Ovary (tissue), 9 donors: ENCODE measurements around the gene COQ9. TPM values are rescaled to one million over a fixed set of nuclear protein-coding genes. Genes with fewer than 3 reads are reported as not detected.
A peak's percentile ranks its signal among the peaks of the same experiment; 100 is the strongest.

Experiments
- DNase-seq, 5 donors: peaks; one replicate each; pipeline ENCODE4 v3.0.0-alpha.2; 2019 to 2020
- H3K27ac ChIP-seq, 2 donors: fragments of 200-600 bp; one replicate each; pipeline versions ENCODE4 v1.5.1 to v1.8.0; 2019 to 2022
- H3K27me3 ChIP-seq: fragments of 200-600 bp; one replicate; pipeline ENCODE4 v1.8.0; 2022
- H3K36me3 ChIP-seq: fragments of 200-600 bp; sonication (generic); one replicate; pipeline ENCODE4 v1.5.1; 2019
- H3K4me1 ChIP-seq: one replicate; pipeline ENCODE4 v1.8.1; 2013; ENCODE audit warnings: mild to moderate bottlenecking, moderate library complexity; ENCODE audit not compliant: insufficient read depth
- H3K4me3 ChIP-seq: fragments of 200-600 bp; sonication (generic); one replicate; pipeline ENCODE4 v1.5.1; 2017
- H3K9me3 ChIP-seq, 2 donors: fragments of 200-600 bp in 1 of 2; sonication (generic) in 1 of 2; one replicate each; pipeline versions ENCODE4 v1.5.1 to v1.8.1; 2013 to 2019; ENCODE audit warnings: mild to moderate bottlenecking in 1 of 2, moderate library complexity in 1 of 2
- EP300 ChIP-seq: sonication (generic); formaldehyde crosslinking; IDR thresholded peaks from one replicate; pipeline ENCODE4 v1.6.1; 2017; ENCODE audit warnings: antibody characterized with exemption
- POLR2A ChIP-seq: fragments of 450-650 bp; IDR thresholded peaks from one replicate; pipeline ENCODE4 v1.6.1; 2017; ENCODE audit warnings: antibody characterized with exemption, mild to moderate bottlenecking, moderate library complexity
- WGBS, 3 donors: extraction: QIAGEN DNeasy Blood & Tissue Kit in 1 of 3; methylation state at CpG; one replicate each; pipeline versions ENCODE4 v1.1.5 to v1.1.7; 2013 to 2017; 5-methylcytosine and 5-hydroxymethylcytosine counted together
- intact Hi-C, 4 donors: fragments of 100-400 bp; cut with DNase I; formaldehyde crosslinking; loops; one replicate each; pipeline versions ENCODE4 v1.11.0 to v1.15.1; 2022 to 2023
- polyA plus RNA-seq, 2 donors: library from polyadenylated mRNA; stranded (reverse); fragments of 200-250 nt in 1 of 2; fragments of 350-450 nt in 1 of 2; fragmentation: Illumina TruSeq in 1 of 2; extraction: RNeasy Lipid Tissue Mini Kit (QIAGEN cat#74804) in 1 of 2; gene quantifications; one replicate each; pipeline ENCODE4 v1.2.3, GENCODE V29; 2013 to 2014
- total RNA-seq, 7 donors: library from RNA; depleted of rRNA in 2 of 7; stranded (reverse); fragments of >200 nt in 2 of 7; fragmentation: NEBNext Ultra II Directional in 3 of 7; extraction: Animal tissue kit (Norgen Biotek cat#: 25700) in 3 of 7; gene quantifications; one replicate each; pipeline versions ENCODE4 v1.1.0 to v1.2.4, GENCODE V29; 2016 to 2023
- TF ChIP-seq, protein P1 (sequence below), 3 donors: fragments of 450-650 bp in 2 of 3; fragments of 200-600 bp in 1 of 3; IDR thresholded peaks; one replicate each; pipeline versions ENCODE4 v1.5.1 to v1.8.0; 2016 to 2022; ENCODE audit warnings: antibody characterized with exemption in 3 of 3, mild to moderate bottlenecking in 1 of 3
- donor health status: DM: no; HTN: no; CAD: no; lungs with moderate emphysema.
- donor health status: DM: no; HTN: no; CAD: no.
- donor health status: Bipolar disorder and iron deficiency.
- donor health status: DM: yes; HTN: yes; CAD: no.
- donor health status: DM: no; HTN: no; CAD: no.
- donor health status: DM: yes; HTN: yes; CAD: no.

COQ9 gene
- total and polyA plus RNA-seq, 9 donors = 24.4 to 68.8 (median 30.1) TPM

DNA sequence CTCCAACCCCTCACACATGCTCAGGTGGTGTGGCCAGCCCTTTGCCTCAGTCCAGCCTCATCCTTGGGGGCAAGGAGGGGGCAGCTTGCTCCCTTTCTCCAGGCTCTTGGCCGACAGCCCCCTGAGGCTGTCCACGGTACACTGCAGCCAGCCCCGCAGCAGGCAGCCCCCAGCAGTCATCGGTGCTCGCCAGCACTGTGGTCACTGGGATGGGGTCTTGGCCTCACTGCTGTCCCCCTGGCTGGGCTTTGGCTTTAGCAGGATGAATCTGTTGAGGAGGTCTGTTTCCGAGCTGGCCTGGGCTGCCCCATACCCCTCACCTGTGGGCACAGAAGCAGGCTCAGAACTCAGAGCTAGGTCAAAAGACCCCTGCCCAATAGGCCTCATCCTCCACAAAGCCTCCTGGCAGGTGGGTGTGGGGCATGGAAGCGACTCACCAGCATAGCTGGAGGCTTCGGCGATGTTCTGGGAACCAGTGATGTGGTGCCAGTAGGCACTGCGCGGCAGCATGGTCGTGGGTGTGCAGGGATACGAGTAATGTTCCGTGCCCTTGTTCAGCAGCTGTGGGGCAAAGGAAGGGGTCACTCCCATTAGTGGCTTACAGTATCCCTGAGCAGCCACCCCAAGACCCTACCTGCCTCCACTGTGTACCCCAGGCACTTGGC is 26.0 kb downstream of the COQ9 start:
- Histone ChIP-seq H3K4me1 (peaks cover 8% of the 10 kb centered on the region), H3K27ac (no peak overlapping the region), H3K4me3 (no peak overlapping the region), H3K36me3 (no peaks in the 10 kb centered on the region), H3K9me3 (no peaks in the 10 kb centered on the region), H3K27me3 (no peaks in the 10 kb centered on the region)
- intact Hi-C loops = no loop called here
- 78 to 83% (median 81%) methylated on average over 14 of the region's 14 CpGs for WGBS, 3 donors
- TF ChIP-seq, protein P1, sequence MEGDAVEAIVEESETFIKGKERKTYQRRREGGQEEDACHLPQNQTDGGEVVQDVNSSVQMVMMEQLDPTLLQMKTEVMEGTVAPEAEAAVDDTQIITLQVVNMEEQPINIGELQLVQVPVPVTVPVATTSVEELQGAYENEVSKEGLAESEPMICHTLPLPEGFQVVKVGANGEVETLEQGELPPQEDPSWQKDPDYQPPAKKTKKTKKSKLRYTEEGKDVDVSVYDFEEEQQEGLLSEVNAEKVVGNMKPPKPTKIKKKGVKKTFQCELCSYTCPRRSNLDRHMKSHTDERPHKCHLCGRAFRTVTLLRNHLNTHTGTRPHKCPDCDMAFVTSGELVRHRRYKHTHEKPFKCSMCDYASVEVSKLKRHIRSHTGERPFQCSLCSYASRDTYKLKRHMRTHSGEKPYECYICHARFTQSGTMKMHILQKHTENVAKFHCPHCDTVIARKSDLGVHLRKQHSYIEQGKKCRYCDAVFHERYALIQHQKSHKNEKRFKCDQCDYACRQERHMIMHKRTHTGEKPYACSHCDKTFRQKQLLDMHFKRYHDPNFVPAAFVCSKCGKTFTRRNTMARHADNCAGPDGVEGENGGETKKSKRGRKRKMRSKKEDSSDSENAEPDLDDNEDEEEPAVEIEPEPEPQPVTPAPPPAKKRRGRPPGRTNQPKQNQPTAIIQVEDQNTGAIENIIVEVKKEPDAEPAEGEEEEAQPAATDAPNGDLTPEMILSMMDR (IDR thresholded peaks at IDR 0.05) = no peak
- TF ChIP-seq EP300 (no peak), POLR2A (no peak)
- no peak for DNase-seq

DNA sequence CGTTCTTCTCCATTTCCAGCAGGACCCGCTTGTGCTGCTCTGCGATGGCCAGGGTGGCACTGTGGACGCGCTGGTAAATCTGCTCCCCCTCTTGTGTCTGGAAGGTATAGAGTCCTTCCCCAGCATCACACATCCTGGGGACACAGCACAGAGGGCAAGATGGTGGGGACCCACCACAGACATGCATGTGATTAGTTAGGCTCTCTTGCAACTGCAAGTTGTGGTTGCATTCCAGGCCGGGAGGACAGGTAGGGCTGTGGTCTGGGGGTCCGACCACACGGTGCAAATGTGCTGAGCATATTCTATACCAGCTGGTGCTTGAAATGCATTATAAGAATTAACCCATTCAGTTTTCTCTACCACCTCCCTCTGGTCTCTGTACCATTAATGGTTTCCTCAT is 26.6 kb downstream of the COQ9 start:
- no peak for TF ChIP-seq EP300
- Histone ChIP-seq H3K27ac (no peak overlapping the region), H3K9me3 (no peaks in the 10 kb centered on the region), H3K4me1 (peaks cover 10% of the 10 kb centered on the region), H3K36me3 (no peaks in the 10 kb centered on the region), H3K4me3 (no peak overlapping the region), H3K27me3 (no peaks in the 10 kb centered on the region)
- intact Hi-C loops = no loop called here
- 66 to 72% (median 70%) methylated on average over 8 of the region's 8 CpGs for WGBS, 3 donors
- no peak for DNase-seq

DNA sequence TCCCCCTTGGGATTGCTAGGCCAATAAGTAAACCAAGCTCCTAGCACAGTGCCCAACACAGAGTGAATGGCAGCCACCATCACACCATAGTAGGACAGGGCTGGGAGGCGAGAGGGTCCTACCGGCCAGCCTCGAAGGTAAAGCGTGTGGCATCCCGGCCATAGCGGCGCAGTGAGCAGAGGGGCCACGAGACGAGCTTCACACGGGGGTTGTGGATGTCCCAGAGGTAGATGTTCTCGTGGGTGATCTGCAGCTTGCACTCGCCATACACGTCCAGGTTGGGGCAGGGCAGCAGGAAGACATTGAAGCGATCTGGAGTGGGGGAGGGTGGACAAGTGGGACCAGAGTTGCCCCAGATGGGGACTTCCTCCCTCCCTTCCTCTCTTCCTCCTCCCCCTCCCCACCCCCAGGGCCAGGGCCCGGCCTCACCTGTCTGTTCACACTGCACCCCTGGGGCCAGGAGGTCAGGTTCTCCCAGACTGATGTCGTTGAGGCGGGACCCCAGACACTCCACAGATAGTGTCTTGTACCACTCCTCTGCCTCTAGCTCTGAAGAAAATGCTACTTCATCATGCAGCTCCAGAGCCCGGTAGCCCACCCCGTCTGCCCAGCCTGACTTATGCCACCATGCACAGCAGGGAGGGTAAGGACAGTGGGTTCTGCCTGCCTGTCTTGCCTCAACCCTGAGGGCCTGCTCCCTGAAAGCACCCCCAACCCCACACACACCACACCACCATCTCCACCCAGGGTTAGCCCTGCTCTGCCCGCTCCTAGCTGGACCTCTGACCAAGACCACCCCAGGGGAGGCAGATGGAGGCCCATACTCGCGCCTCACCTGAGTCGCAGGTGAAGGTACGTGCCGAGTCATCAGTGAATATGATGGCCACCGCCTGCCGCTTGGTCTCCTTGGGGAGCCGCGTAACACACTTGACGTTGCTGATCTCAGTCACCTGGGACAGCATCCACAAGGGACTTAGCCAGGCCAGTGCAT is 27.7 kb downstream of the COQ9 start:
- DNase-seq = no peak
- intact Hi-C loops = no loop called here
- H3K4me3 ChIP-seq = no peak overlapping the region
- H3K4me1 ChIP-seq = peaks cover 20% of the 10 kb centered on the region
- no peaks in the 10 kb centered on the region for H3K36me3 ChIP-seq
- no peaks in the 10 kb centered on the region for H3K9me3 ChIP-seq
- no peaks in the 10 kb centered on the region for H3K27me3 ChIP-seq
- TF ChIP-seq EP300 (no peak), POLR2A (no peak)
- TF ChIP-seq, protein P1 (IDR thresholded peaks at IDR 0.05) = no peak
- H3K27ac ChIP-seq = no peak overlapping the region
- WGBS, 3 donors = 83 to 90% (median 86%) methylated on average over 27 to 30 of the region's 30 CpGs

DNA sequence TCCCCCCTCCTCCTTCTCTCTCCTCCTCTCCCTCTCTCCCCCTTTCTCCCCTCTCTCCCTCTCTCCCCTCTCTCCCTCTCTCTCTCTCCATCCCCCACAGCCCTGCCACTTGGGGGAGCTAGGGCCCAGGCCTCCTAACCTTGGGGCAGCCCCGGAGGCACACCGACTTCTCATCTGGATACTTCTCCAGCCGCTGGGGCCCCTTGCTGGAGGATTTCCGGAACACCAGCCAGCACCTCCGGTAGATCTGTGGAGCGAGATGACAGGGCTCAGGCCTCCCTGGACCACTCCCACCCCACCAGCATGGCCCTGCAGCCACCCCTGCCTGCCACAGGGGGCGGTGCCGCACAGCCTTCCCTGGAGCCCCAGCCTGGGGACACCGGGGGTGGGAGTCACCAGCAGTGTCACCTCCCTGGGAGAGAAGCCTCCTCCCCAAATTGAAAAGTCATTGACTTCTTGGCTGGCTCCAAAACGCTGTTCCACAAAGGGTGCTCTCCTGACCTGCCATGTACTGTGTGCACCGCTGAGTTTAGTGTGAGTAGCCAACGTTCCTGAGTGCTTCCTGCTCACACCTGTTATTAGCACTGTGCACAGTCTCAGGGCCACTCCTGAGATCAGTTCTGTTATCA is 28.5 kb downstream of the COQ9 start:
- Histone ChIP-seq H3K36me3 (no peaks in the 10 kb centered on the region), H3K27ac (peak overlapping the region in 1 of 2 donors; percentile 5), H3K4me1 (peaks cover 18% of the 10 kb centered on the region), H3K27me3 (no peaks in the 10 kb centered on the region), H3K9me3 (no peaks in the 10 kb centered on the region), H3K4me3 (no peak overlapping the region)
- WGBS, 3 donors = 41 to 46% (median 44%) methylated on average over 9 to 12 of the region's 12 CpGs
- DNase-seq = no peak
- intact Hi-C loops = no loop called here
- TF ChIP-seq EP300 = no peak
- TF ChIP-seq, protein P1 (IDR thresholded peaks at IDR 0.05) = peak in 1 of 3 donors; percentile 15
